Progenitor cell of endocrine pancreas (in vitro differentiated cells): Measurements from ENCODE around the gene SPARCL1. TPM values are rescaled to one million over a fixed set of nuclear protein-coding genes. Genes with fewer than 3 reads are reported as not detected.

Experiments used
- DNase-seq: peaks from one replicate; pipeline ENCODE4 v3.0.0; 2021; ENCODE audit warnings: low spot score; ENCODE audit not compliant: unreplicated experiment
- H3K27ac Mint-ChIP-seq: 2 replicates; pipeline ENCODE4 v1.8.0; 2021; ENCODE audit warnings: mild to moderate bottlenecking, moderate library complexity, mixed read lengths
- H3K27me3 Mint-ChIP-seq: 2 replicates; pipeline ENCODE4 v1.8.0; 2021; ENCODE audit warnings: mixed read lengths
- H3K36me3 Mint-ChIP-seq: 2 replicates; pipeline ENCODE4 v1.8.0; 2022; ENCODE audit warnings: mixed read lengths; ENCODE audit not compliant: insufficient read depth
- H3K4me1 Mint-ChIP-seq: 2 replicates; pipeline ENCODE4 v1.8.0; 2021; ENCODE audit warnings: low read depth, mixed read lengths
- H3K4me3 Mint-ChIP-seq: 2 replicates; pipeline ENCODE4 v1.8.0; 2021; ENCODE audit warnings: low read depth, mild to moderate bottlenecking, moderate library complexity, mixed read lengths
- H3K9me3 Mint-ChIP-seq: 2 replicates; pipeline ENCODE4 v1.8.0; 2021; ENCODE audit warnings: low read depth, mixed read lengths
- CTCF ChIP-seq: fragments of 200-600 bp; sonication (generic); IDR thresholded peaks from one replicate; pipeline ENCODE4 v1.5.0; 2021; ENCODE audit warnings: antibody characterized with exemption, mild to moderate bottlenecking; ENCODE audit not compliant: unreplicated experiment
- total RNA-seq: library from RNA; stranded (reverse); gene quantifications from 2 replicates; pipeline ENCODE4 v1.2.1, GENCODE V29; 2021

Gene SPARCL1
- total RNA-seq, 1 donor from 2014 or later = 0.41 TPM

- no peak overlapping the region for H3K4me3 Mint-ChIP-seq
- no peak overlapping the region for H3K27ac Mint-ChIP-seq
- peaks cover 14% of the 10 kb centered on the region for H3K36me3 Mint-ChIP-seq
- peaks cover 10% of the 10 kb centered on the region for H3K9me3 Mint-ChIP-seq
- H3K27me3 Mint-ChIP-seq = no peaks in the 10 kb centered on the region
- TF ChIP-seq CTCF = no peak
- DNase-seq = no peak
- H3K4me1 Mint-ChIP-seq = no peaks in the 10 kb centered on the region
Measured at GRCh38 chr4:87481377-87481776, 47.8 kb downstream of the SPARCL1 start.

GRCh38 chr4:87478732-87479250 lies 50.4 kb downstream of the SPARCL1 start:
- no peak for TF ChIP-seq CTCF
- H3K4me3 Mint-ChIP-seq = no peak overlapping the region
- peaks cover 7% of the 10 kb centered on the region for H3K36me3 Mint-ChIP-seq
- H3K9me3 Mint-ChIP-seq = peaks cover 4% of the 10 kb centered on the region
- H3K27ac Mint-ChIP-seq = no peak overlapping the region
- no peak for DNase-seq
- no peaks in the 10 kb centered on the region for H3K4me1 Mint-ChIP-seq
- H3K27me3 Mint-ChIP-seq = no peaks in the 10 kb centered on the region

GRCh38 chr4:87476934-87477333 lies 52.2 kb downstream of the SPARCL1 start:
- Mint-ChIP-seq H3K4me1 (no peaks in the 10 kb centered on the region), H3K9me3 (peaks cover 4% of the 10 kb centered on the region), H3K27ac (no peak overlapping the region), H3K27me3 (no peaks in the 10 kb centered on the region), H3K36me3 (peaks cover 1% of the 10 kb centered on the region), H3K4me3 (no peak overlapping the region)
- TF ChIP-seq CTCF = no peak
- no peak for DNase-seq

- TF ChIP-seq CTCF = no peak
- Mint-ChIP-seq H3K27me3 (no peaks in the 10 kb centered on the region), H3K27ac (no peak overlapping the region), H3K4me1 (peaks cover 4% of the 10 kb centered on the region), H3K4me3 (no peak overlapping the region), H3K9me3 (no peaks in the 10 kb centered on the region), H3K36me3 (peaks cover 1% of the 10 kb centered on the region)
- no peak for DNase-seq
Measured at GRCh38 chr4:87469390-87469789, 59.8 kb downstream of the SPARCL1 start.

- Mint-ChIP-seq H3K27me3 (no peaks in the 10 kb centered on the region), H3K27ac (no peak overlapping the region), H3K9me3 (no peaks in the 10 kb centered on the region), H3K4me3 (no peak overlapping the region), H3K4me1 (peaks cover 15% of the 10 kb centered on the region), H3K36me3 (peaks cover 1% of the 10 kb centered on the region)
- peak; percentile 77 for TF ChIP-seq CTCF
- no peak for DNase-seq
Measured at GRCh38 chr4:87465739-87466366, 63.3 kb downstream of the SPARCL1 start.
